COLO668 (cell line): Measurements from ENCODE around the gene COBLL1.
"Not testable (repeated sequence)": the region's sequence is repeated elsewhere in the genome, so short reads cannot be mapped to it uniquely, and the experiment has no call there.

Experiments used
- DNase-seq: peaks from one replicate; lab custom pipeline; 2025; ENCODE audit not compliant: unreplicated experiment; lab: John Stamatoyannopoulos, UW

The COBLL1 gene, protein sequence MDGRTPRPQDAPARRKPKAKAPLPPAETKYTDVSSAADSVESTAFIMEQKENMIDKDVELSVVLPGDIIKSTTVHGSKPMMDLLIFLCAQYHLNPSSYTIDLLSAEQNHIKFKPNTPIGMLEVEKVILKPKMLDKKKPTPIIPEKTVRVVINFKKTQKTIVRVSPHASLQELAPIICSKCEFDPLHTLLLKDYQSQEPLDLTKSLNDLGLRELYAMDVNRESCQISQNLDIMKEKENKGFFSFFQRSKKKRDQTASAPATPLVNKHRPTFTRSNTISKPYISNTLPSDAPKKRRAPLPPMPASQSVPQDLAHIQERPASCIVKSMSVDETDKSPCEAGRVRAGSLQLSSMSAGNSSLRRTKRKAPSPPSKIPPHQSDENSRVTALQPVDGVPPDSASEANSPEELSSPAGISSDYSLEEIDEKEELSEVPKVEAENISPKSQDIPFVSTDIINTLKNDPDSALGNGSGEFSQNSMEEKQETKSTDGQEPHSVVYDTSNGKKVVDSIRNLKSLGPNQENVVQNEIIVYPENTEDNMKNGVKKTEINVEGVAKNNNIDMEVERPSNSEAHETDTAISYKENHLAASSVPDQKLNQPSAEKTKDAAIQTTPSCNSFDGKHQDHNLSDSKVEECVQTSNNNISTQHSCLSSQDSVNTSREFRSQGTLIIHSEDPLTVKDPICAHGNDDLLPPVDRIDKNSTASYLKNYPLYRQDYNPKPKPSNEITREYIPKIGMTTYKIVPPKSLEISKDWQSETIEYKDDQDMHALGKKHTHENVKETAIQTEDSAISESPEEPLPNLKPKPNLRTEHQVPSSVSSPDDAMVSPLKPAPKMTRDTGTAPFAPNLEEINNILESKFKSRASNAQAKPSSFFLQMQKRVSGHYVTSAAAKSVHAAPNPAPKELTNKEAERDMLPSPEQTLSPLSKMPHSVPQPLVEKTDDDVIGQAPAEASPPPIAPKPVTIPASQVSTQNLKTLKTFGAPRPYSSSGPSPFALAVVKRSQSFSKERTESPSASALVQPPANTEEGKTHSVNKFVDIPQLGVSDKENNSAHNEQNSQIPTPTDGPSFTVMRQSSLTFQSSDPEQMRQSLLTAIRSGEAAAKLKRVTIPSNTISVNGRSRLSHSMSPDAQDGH

GRCh38 chr2:164841719-164842623, at the start of gene COBLL1:
COBLL1 (minus strand) TSS chr2:164841823; CDS start chr2:164841196, 627 bp downstream.
- peak; percentile 89 for DNase-seq

DNA sequence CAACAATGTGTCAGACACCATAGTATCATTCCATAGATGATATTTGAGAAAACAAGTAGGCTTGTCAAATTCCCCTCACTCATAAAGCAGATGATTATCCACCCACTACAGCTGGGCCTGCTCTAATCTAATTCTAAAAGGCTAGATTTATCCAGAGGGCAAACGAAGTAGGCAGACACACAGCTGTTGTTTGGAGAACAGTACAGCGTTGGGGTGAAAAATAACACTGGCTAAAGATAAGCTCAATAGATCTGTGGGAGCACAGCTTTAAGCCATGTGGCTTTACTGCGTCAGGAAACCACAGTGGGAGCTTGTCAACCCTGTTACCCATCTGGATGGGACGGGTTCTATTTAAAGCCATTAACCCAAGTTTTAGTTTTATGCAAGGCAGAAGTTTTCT, 48.9 kb upstream of the COBLL1 start:
- no peak for DNase-seq

- DNase-seq: no peak
Measured at GRCh38 chr2:164888592-164888991, 47.0 kb upstream of the COBLL1 start.

GRCh38 chr2:164887434-164888144, 46.0 kb upstream of the COBLL1 start:
- no peak for DNase-seq

- no peak for DNase-seq
Measured at GRCh38 chr2:164882276-164882675, 40.7 kb upstream of the COBLL1 start.

- DNase-seq: no peak
Measured at GRCh38 chr2:164881524-164881923, 39.9 kb upstream of the COBLL1 start.

- DNase-seq: no peak
Measured at GRCh38 chr2:164879901-164880535, 38.4 kb upstream of the COBLL1 start.

DNA sequence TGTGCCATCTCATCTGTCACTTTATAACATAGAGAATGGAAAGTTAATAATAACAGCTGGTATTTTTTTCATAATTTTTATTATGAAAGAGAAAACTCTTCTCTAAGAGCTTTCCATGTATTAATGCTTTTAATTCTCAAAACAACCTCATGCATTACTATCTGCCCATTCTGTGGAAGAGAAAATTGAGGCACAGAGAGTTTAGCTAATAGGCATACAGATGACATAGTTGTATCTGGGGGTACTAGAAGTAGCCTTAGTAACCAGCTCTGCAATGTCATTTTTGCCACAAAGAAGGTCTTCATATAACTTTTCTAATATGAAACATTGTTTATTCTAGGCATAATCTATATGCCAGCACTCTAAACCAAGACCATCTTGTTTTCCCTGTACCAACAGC, 36.3 kb upstream of the COBLL1 start:
- DNase-seq: no peak

DNA sequence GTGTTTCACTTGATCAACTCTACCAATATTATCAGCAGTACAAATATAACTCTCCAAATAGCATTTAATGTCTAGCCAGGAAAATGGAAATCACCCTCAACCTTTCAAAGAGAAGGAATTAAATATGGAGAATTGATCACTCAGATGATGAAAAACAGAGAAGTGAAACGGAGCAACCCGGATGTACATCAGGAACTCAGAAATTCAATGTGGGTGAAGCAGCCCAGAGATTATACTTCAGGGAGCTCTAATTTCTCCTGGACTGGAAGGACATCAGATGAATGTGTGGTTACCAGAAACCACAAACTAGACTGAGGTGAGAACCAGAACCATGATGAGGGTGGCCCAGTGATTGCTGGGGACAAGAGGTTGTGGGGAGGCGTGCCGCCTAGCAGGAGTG, 35.5 kb upstream of the COBLL1 start:
- DNase-seq: no peak

DNA sequence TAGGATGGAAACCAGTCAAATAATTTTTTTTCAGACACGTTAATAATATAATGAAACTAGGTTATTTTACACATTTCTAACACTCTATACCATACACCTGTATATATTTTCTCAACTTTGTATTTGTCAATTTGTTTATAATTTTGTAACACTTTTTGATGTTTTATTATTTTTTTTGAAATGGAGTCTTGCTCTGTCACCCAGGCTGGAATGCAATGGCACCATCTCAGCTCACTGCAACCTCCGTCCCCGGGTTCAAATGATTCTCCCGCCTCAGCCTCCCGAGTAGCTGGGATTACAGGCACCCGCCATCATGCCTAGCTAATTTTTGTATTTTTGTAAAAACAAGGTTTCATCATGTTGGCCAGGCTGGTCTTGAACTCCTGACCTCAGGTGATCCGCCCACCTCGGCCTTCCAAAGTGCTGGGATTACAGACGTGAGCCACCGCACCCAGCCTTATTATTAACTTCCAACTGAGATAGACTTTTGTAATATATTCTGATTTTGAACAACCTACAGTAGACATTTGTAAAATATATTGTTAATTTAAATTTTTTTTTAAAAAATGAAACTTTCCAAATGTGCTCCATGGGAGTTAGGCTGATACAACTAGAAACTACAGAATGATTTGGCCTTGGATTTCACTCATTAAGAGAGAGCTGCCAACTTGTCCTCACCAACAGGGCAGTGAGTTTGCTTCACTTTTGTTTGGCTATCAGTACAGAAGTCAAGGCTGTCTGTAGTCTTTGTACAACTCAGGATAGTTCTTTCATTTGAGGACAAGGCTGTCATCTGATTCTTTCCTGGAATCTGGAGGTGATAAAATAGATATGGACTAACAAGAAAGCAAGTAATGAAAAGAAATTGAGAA, 33.9 kb upstream of the COBLL1 start:
- no peak for DNase-seq

DNA sequence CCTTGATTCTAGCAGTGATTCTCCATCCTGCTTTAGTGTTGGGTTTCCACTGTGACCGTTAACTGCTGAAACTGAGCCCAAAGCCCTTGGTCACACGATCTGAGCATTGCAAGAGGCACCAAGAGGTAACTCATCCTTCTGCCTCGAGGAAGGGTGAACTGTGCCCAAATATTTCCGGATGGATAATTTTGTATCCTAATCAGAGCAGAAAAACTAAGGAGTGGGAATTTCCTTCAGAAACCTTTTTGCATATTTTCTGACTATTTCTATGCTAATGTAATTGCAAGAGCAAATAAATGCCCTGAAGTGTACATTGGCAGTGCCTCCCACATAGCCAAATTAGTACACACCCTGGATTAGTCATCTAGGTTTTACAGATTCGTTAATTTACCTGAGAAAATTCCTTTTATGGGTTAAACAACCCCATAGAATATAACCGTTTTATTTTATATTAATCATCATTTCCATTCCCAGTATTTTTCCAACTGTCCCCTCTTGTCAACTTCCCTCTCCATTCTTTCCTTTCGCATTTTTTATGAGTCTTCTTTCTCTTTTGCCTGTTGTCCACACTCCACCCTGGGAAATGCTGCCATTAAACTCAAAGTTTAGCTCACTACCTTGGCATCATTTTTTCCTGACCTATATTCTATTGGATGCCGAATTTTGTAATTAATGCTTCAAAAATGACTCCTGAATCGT, 31.7 kb upstream of the COBLL1 start:
- no peak for DNase-seq

GRCh38 chr2:164871404-164871803, 29.8 kb upstream of the COBLL1 start:
- DNase-seq: no peak

GRCh38 chr2:164869420-164869772, 27.8 kb upstream of the COBLL1 start:
- no peak for DNase-seq

GRCh38 chr2:164868563-164869419, 27.2 kb upstream of the COBLL1 start:
- no peak for DNase-seq

- DNase-seq: no peak
Measured at GRCh38 chr2:164867779-164868397, 26.3 kb upstream of the COBLL1 start.

DNA sequence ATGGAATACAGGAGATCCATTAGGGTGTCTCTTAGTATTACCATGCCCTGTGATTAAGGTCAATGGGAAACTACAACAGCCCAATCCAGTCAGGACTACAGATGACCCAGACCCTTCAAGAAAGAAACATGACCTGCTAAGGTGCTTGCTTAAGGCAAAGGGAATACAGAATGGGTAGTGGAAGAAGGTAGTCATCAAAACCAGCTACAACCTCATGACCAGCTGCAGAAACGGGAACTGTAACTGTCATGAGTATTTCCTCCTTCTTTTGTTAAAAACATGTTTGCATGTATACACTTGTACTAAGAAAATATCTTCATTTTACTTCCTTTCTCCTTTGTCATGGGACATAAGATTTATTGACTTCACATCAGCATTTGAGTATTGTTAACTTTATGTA, 24.8 kb upstream of the COBLL1 start:
- DNase-seq: not testable (repeated sequence)

GRCh38 chr2:164860694-164861042, 19.0 kb upstream of the COBLL1 start:
- DNase-seq: no peak
